H9 (cell line): Measurements from ENCODE around the gene N4BP2. TPM values are rescaled to one million over a fixed set of nuclear protein-coding genes. Genes with fewer than 3 reads are reported as not detected.
A peak's percentile ranks its signal among the peaks of the same experiment; 100 is the strongest.

Experiments used
- DNase-seq: peaks from one replicate; pipeline ENCODE4 v3.0.0-alpha.2; 2017
- H2AFZ ChIP-seq: one replicate; pipeline ENCODE4 v1.6.1; 2013; ENCODE audit warnings: mild to moderate bottlenecking, low read length, control low read depth, moderate library complexity
- H2AK5ac ChIP-seq: 2 replicates; pipeline ENCODE4 v1.6.1; 2013; ENCODE audit warnings: low read length, control low read depth, mixed read lengths; ENCODE audit not compliant: insufficient read length
- H2BK120ac ChIP-seq: one replicate; pipeline ENCODE4 v1.6.1; 2013; ENCODE audit warnings: low read depth, mild to moderate bottlenecking, low read length, control low read depth, inconsistent platforms; ENCODE audit not compliant: poor library complexity, severe bottlenecking
- H2BK12ac ChIP-seq: 2 replicates; pipeline ENCODE4 v1.6.1; 2013; ENCODE audit warnings: low read length, control low read depth, mixed read lengths, low read depth; ENCODE audit not compliant: insufficient read length
- H2BK15ac ChIP-seq: 2 replicates; pipeline ENCODE4 v1.6.1; 2013; ENCODE audit warnings: low read depth, low read length, control low read depth
- H2BK20ac ChIP-seq: one replicate; pipeline ENCODE4 v1.6.1; 2013; ENCODE audit warnings: low read depth, mild to moderate bottlenecking, low read length, control low read depth, inconsistent platforms; ENCODE audit not compliant: poor library complexity, severe bottlenecking
- H2BK5ac ChIP-seq: 2 replicates; pipeline ENCODE4 v1.6.1; 2013; ENCODE audit warnings: low read length, control low read depth, mixed read lengths; ENCODE audit not compliant: insufficient read length
- H3K14ac ChIP-seq: 2 replicates; pipeline ENCODE4 v1.6.1; 2013; ENCODE audit warnings: low read length, control low read depth; ENCODE audit not compliant: insufficient read depth
- H3K18ac ChIP-seq: 2 replicates; pipeline ENCODE4 v1.6.1; 2013; ENCODE audit warnings: low read depth, mild to moderate bottlenecking, mixed read lengths, low read length, control low read depth; ENCODE audit not compliant: insufficient read length
- H3K23ac ChIP-seq: 2 replicates; pipeline ENCODE4 v1.6.1; 2013; ENCODE audit warnings: low read length, control low read depth, mixed read lengths, low read depth; ENCODE audit not compliant: insufficient read length
- H3K23me2 ChIP-seq: 2 replicates; pipeline ENCODE4 v1.6.1; 2013; ENCODE audit warnings: low read depth, mild to moderate bottlenecking, mixed read lengths, low read length, control low read depth; ENCODE audit not compliant: insufficient read length, poor library complexity, severe bottlenecking
- H3K27ac ChIP-seq: 2 replicates; pipeline ENCODE4 v1.5.1; 2013; ENCODE audit warnings: low read length, control low read depth, mixed read lengths, low read depth; ENCODE audit not compliant: insufficient read length
- H3K27me3 ChIP-seq: 2 replicates; pipeline ENCODE4 v1.6.1; 2013; ENCODE audit warnings: low read length, control low read depth, inconsistent platforms; ENCODE audit not compliant: insufficient read depth
- H3K4ac ChIP-seq: 2 replicates; pipeline ENCODE4 v1.6.1; 2013; ENCODE audit warnings: low read depth, mild to moderate bottlenecking, control low read depth, inconsistent platforms, low read length, moderate library complexity
- H3K4me1 ChIP-seq: 2 replicates; pipeline ENCODE4 v1.6.1; 2013; ENCODE audit warnings: low read length, control low read depth, inconsistent platforms; ENCODE audit not compliant: insufficient read depth
- H3K4me2 ChIP-seq: 2 replicates; pipeline ENCODE4 v1.6.1; 2013; ENCODE audit warnings: low read length, control low read depth, mixed read lengths; ENCODE audit not compliant: insufficient read length, insufficient read depth
- H3K56ac ChIP-seq: 2 replicates; pipeline ENCODE4 v1.6.1; 2013; ENCODE audit warnings: low read depth, mild to moderate bottlenecking, mixed read lengths, low read length, control low read depth; ENCODE audit not compliant: insufficient read length
- H3K79me1 ChIP-seq: 2 replicates; pipeline ENCODE4 v1.6.1; 2013; ENCODE audit warnings: low read depth, mild to moderate bottlenecking, moderate library complexity, low read length, control low read depth, inconsistent platforms; ENCODE audit not compliant: insufficient read depth, poor library complexity, severe bottlenecking
- H3K79me2 ChIP-seq: 2 replicates; pipeline ENCODE4 v1.6.1; 2013; ENCODE audit warnings: low read length, control low read depth, inconsistent platforms; ENCODE audit not compliant: insufficient read depth
- H3K9ac ChIP-seq: 2 replicates; pipeline ENCODE4 v1.6.1; 2013; ENCODE audit warnings: low read length, control low read depth, mixed read lengths; ENCODE audit not compliant: insufficient read length; ENCODE audit errors: extremely low read depth
- H3K9me3 ChIP-seq: one replicate; pipeline ENCODE4 v1.6.1; 2013; ENCODE audit warnings: low read depth, low read length, inconsistent platforms; ENCODE audit not compliant: control insufficient read depth
- H3T11ph ChIP-seq: one replicate; pipeline ENCODE4 v1.6.1; 2013; ENCODE audit warnings: mild to moderate bottlenecking, low read length, control low read depth, inconsistent platforms
- H4K20me1 ChIP-seq: one replicate; pipeline ENCODE4 v1.6.1; 2013; ENCODE audit not compliant: control insufficient read depth, insufficient read length, insufficient read depth
- H4K5ac ChIP-seq: 2 replicates; pipeline ENCODE4 v1.6.1; 2013; ENCODE audit warnings: low read depth, mild to moderate bottlenecking, mixed read lengths, low read length, control low read depth; ENCODE audit not compliant: insufficient read length
- H4K8ac ChIP-seq: replicated peaks from 2 replicates; pipeline ENCODE4 v1.6.1; 2013; ENCODE audit warnings: low read length, control low read depth, mixed read lengths, low read depth; ENCODE audit not compliant: insufficient read length
- H4K91ac ChIP-seq: 2 replicates; pipeline ENCODE4 v1.6.1; 2013; ENCODE audit warnings: low read depth, mild to moderate bottlenecking, moderate library complexity, mixed read lengths, low read length, control low read depth; ENCODE audit not compliant: insufficient read length
- H3K27ac Mint-ChIP-seq, 3 experiments: 2 replicates in 2 of 3; 3 replicates in 1 of 3; pipeline ENCODE4 v1.8.0; 2020 to 2021; ENCODE audit warnings: mixed read lengths in 3 of 3, mild to moderate bottlenecking in 1 of 3, moderate library complexity in 1 of 3
- H3K27me3 Mint-ChIP-seq: 2 replicates; pipeline ENCODE4 v1.8.0; 2021; ENCODE audit warnings: low read depth, mild to moderate bottlenecking, moderate library complexity, mixed read lengths
- H3K36me3 Mint-ChIP-seq, 3 experiments: 2 replicates in 2 of 3; 3 replicates in 1 of 3; pipeline ENCODE4 v1.8.0; 2020 to 2021; ENCODE audit warnings: low read depth in 3 of 3, mixed read lengths in 3 of 3; ENCODE audit not compliant: insufficient read depth in 1 of 3
- H3K4me1 Mint-ChIP-seq, 2 experiments: 2 replicates each; pipeline ENCODE4 v1.8.0; 2020; ENCODE audit warnings: mixed read lengths in 2 of 2
- H3K4me3 Mint-ChIP-seq, 2 experiments: 2 replicates in 1 of 2; 3 replicates in 1 of 2; pipeline ENCODE4 v1.8.0; 2020 to 2021; ENCODE audit warnings: mild to moderate bottlenecking in 2 of 2, mixed read lengths in 2 of 2, moderate library complexity in 1 of 2
- H3K9me3 Mint-ChIP-seq, 2 experiments: 2 replicates in 1 of 2; 3 replicates in 1 of 2; pipeline ENCODE4 v1.8.0; 2020; ENCODE audit warnings: mild to moderate bottlenecking in 2 of 2, mixed read lengths in 2 of 2, moderate library complexity in 1 of 2
- WGBS: extraction: QIAGEN DNeasy Blood & Tissue Kit; methylation state at CpG from one replicate; pipeline ENCODE4 v1.1.7; 2013; ENCODE audit warnings: missing lambda C conversion rate, low lambda C conversion rate, mixed read lengths; ENCODE audit not compliant: insufficient read length; ENCODE audit errors: extremely low coverage; 5-methylcytosine and 5-hydroxymethylcytosine counted together
- total RNA-seq: library from RNA; stranded (reverse); gene quantifications from 2 replicates; pipeline ENCODE4 v1.2.1, GENCODE V29; 2021
- TF ChIP-seq, protein P1 (sequence below): fragments of 200-600 bp; sonication (generic); conservative IDR thresholded peaks from 3 replicates; pipeline ENCODE4 v1.8.0; 2021; ENCODE audit warnings: antibody characterized with exemption, mild to moderate bottlenecking

N4BP2 gene
- total RNA-seq, 1 experiment from 2014 or later = 35.0 TPM

DNA sequence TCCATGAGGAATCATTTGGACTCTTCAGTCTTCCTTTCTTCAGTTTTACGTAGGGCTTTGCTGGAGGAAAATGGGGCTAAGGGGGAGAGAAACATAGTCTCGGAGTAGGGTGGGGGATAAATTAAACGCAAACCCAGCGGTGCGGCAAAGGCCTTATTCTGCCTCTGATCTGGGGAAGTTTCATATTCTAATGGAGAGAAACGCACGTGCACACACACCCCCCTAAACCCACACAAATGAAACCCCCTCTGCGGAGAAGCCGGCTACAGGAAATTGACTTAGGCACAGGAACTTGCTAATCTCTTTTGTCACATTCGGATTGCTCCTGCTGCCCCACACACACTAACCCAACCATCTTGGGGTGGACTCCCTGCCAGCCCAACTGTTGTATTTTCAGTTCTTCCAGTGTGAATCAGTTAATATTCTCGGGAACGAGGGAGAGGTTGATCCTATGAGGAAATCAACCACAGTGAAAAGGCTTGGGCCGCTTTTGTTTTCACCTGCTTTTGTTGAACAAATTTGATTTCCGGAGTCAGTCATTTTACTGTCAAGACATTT is 140.2 kb downstream of the N4BP2 start, which contains the start of gene RHOH:
Gene RHOH, plus strand, starts transcription at position 308 of the 558 bp plus-strand sequence. CDS start 46,356 bp downstream, outside the sequence.
- Histone ChIP-seq H3K4ac (no peak within 1 kb of the TSS), H2AK5ac (no peak within 1 kb of the TSS), H2BK5ac (no peak within 1 kb of the TSS), H3K79me2 (peaks cover 4% of the 10 kb centered on the region; the same call in 1 of the 2 replicates), H3K9ac (peak within 1 kb of the TSS; percentile 49), H3K79me1 (no peaks in the 10 kb centered on the region), H3K18ac (peak within 1 kb of the TSS; percentile 84), H2BK12ac (no peak within 1 kb of the TSS), H2BK20ac (no peak within 1 kb of the TSS), H4K8ac (no peak within 1 kb of the TSS), H4K91ac (no peak within 1 kb of the TSS), H3K27me3 (no peaks in the 10 kb centered on the region), H3K4me1 (peaks cover 10% of the 10 kb centered on the region; the same call in 1 of the 2 replicates), H4K5ac (peak within 1 kb of the TSS; percentile 20), H3T11ph (no peak within 1 kb of the TSS), H3K23ac (no peak within 1 kb of the TSS), H4K20me1 (no peaks in the 10 kb centered on the region), H3K23me2 (peaks cover 5% of the 10 kb centered on the region), H3K56ac (no peak within 1 kb of the TSS), H2AFZ (peak within 1 kb of the TSS; percentile 87), H3K14ac (peak within 1 kb of the TSS; percentile 56; the same call in 1 of the 2 replicates), H3K27ac (peak within 1 kb of the TSS; percentile 27), H3K9me3 (no peaks in the 10 kb centered on the region), H3K4me2 (peak within 1 kb of the TSS; percentile 69), H2BK120ac (peak within 1 kb of the TSS; percentile 57), H2BK15ac (no peak within 1 kb of the TSS)
- DNase-seq = no peak
- H3K4me1 Mint-ChIP-seq = peaks cover 69 to 75% of the 10 kb centered on the region in 2 experiments
- peak within 1 kb of the TSS; percentile 98 to 100 (median 99) for H3K27ac Mint-ChIP-seq
- no peaks in the 10 kb centered on the region for H3K27me3 Mint-ChIP-seq
- WGBS = no CpG with 5 or more reads among the region's 14 CpGs
- H3K4me3 Mint-ChIP-seq = peak within 1 kb of the TSS; percentile 65 to 92
- H3K9me3 Mint-ChIP-seq = peaks cover 0 to 3% of the 10 kb centered on the region in 2 experiments; a peak in 1 of 5 replicates
- TF ChIP-seq, protein P1, sequence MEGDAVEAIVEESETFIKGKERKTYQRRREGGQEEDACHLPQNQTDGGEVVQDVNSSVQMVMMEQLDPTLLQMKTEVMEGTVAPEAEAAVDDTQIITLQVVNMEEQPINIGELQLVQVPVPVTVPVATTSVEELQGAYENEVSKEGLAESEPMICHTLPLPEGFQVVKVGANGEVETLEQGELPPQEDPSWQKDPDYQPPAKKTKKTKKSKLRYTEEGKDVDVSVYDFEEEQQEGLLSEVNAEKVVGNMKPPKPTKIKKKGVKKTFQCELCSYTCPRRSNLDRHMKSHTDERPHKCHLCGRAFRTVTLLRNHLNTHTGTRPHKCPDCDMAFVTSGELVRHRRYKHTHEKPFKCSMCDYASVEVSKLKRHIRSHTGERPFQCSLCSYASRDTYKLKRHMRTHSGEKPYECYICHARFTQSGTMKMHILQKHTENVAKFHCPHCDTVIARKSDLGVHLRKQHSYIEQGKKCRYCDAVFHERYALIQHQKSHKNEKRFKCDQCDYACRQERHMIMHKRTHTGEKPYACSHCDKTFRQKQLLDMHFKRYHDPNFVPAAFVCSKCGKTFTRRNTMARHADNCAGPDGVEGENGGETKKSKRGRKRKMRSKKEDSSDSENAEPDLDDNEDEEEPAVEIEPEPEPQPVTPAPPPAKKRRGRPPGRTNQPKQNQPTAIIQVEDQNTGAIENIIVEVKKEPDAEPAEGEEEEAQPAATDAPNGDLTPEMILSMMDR = no peak
- no peaks in the 10 kb centered on the region for H3K36me3 Mint-ChIP-seq
